Measurements from ENCODE around the gene OR4N5.

OR4N5 gene

DNA sequence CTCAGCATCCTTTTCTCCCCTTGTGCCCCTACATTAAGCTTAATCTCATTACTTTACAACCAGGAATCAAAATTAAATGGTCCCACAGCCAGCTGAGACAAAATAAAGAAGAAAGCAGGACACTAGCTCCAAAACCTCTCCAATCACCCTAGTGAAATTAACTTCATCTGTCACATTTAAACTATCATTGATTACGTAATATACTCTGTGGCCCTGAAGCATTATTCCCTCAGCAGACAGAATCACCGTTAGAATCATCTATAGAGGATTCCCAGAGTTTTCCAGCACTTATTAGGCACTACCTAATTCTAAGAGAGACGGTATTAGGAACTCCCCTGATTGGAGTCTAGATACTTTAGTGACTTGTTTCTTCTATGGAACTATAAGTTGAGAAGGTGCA lies 28.2 kb upstream of the OR4N5 start, which contains the start of gene OR4K17:
OR4K17 (plus strand) TSS at position 302 of the 400 bp plus-strand sequence. CDS start 6,761 bp downstream, outside the sequence.
- no peak within 1 kb of the TSS for H2BK120ac ChIP-seq (ENCODE audit: insufficient read depth, low read length, poor library complexity)
- H3K4ac ChIP-seq (ENCODE audit: low read depth, low read length), result no peak within 1 kb of the TSS
- no peak within 1 kb of the TSS for H2AFZ ChIP-seq (ENCODE audit: insufficient read depth, low read length, poor library complexity)
- no peaks in the 10 kb centered on the region for H3K79me2 ChIP-seq (ENCODE audit: control insufficient read depth, insufficient read depth, low read length, poor library complexity)
- H3K9ac ChIP-seq (ENCODE audit: low read length), result no peak within 1 kb of the TSS
- no peaks in the 10 kb centered on the region for H3K9me3 ChIP-seq (ENCODE audit: insufficient read depth, low read depth, low read length)
- H3K14ac ChIP-seq (ENCODE audit: low read length), result no peak within 1 kb of the TSS
- H3K27ac ChIP-seq (ENCODE audit: low read depth, low read length), result no peak within 1 kb of the TSS
- H4K12ac ChIP-seq (ENCODE audit: low read depth, low read length), result no peak within 1 kb of the TSS
- H2BK5ac ChIP-seq (ENCODE audit: low read depth, low read length, poor library complexity), result no peak within 1 kb of the TSS
- H4K91ac ChIP-seq (ENCODE audit: low read depth, low read length), result no peak within 1 kb of the TSS
- H2BK12ac ChIP-seq (ENCODE audit: low read length), result no peak within 1 kb of the TSS
- no CpG with 5 or more reads among the region's 3 CpGs for WGBS (ENCODE audit: extremely low coverage, insufficient coverage, insufficient read length)
- H3K79me1 ChIP-seq (ENCODE audit: low read length), result no peaks in the 10 kb centered on the region
- no peak within 1 kb of the TSS for H2AK5ac ChIP-seq (ENCODE audit: low read length)
- H3K4me1 ChIP-seq (ENCODE audit: control insufficient read depth in 1 of 2, insufficient read depth in 2 of 2, low read length in 2 of 2), result no peaks in the 10 kb centered on the region
- H3K27me3 ChIP-seq (ENCODE audit: insufficient read depth, low read length), result no peaks in the 10 kb centered on the region
- H3K23ac ChIP-seq (ENCODE audit: low read length), result no peak within 1 kb of the TSS
- no peak for DNase-seq
- H4K8ac ChIP-seq (ENCODE audit: low read depth, low read length), result no peak within 1 kb of the TSS
- H3K4me3 ChIP-seq (ENCODE audit: low read depth, low read length), result no peak within 1 kb of the TSS
- H3K36me3 ChIP-seq (ENCODE audit: control insufficient read depth in 1 of 2, insufficient read depth in 2 of 2, low read length in 2 of 2), result no peaks in the 10 kb centered on the region
- H3K18ac ChIP-seq (ENCODE audit: low read length), result no peak within 1 kb of the TSS
- no peak within 1 kb of the TSS for H3K4me2 ChIP-seq (ENCODE audit: low read length)

- Histone ChIP-seq H3K4ac (ENCODE audit: low read depth, low read length) (no peak overlapping the region), H3K79me2 (ENCODE audit: control insufficient read depth, insufficient read depth, low read length, poor library complexity) (no peaks in the 10 kb centered on the region), H3K4me1 (ENCODE audit: control insufficient read depth in 1 of 2, insufficient read depth in 2 of 2, low read length in 2 of 2) (no peaks in the 10 kb centered on the region), H3K23ac (ENCODE audit: low read length) (no peak overlapping the region), H3K27ac (ENCODE audit: low read depth, low read length) (no peak overlapping the region), H2AK5ac (ENCODE audit: low read length) (no peak overlapping the region), H3K79me1 (ENCODE audit: low read length) (no peaks in the 10 kb centered on the region), H3K9me3 (ENCODE audit: insufficient read depth, low read depth, low read length) (no peaks in the 10 kb centered on the region), H3K4me2 (ENCODE audit: low read length) (no peak overlapping the region), H2BK120ac (ENCODE audit: insufficient read depth, low read length, poor library complexity) (no peak overlapping the region), H4K8ac (ENCODE audit: low read depth, low read length) (no peak overlapping the region), H3K14ac (ENCODE audit: low read length) (no peak overlapping the region), H4K91ac (ENCODE audit: low read depth, low read length) (no peak overlapping the region), H3K18ac (ENCODE audit: low read length) (no peak overlapping the region), H3K9ac (ENCODE audit: low read length) (no peak overlapping the region), H3K36me3 (ENCODE audit: control insufficient read depth in 1 of 2, insufficient read depth in 2 of 2, low read length in 2 of 2) (no peaks in the 10 kb centered on the region), H2BK12ac (ENCODE audit: low read length) (no peak overlapping the region), H3K4me3 (ENCODE audit: low read depth, low read length) (no peak overlapping the region), H4K12ac (ENCODE audit: low read depth, low read length) (no peak overlapping the region), H2AFZ (ENCODE audit: insufficient read depth, low read length, poor library complexity) (no peak overlapping the region), H3K27me3 (ENCODE audit: insufficient read depth, low read length) (no peaks in the 10 kb centered on the region), H2BK5ac (ENCODE audit: low read depth, low read length, poor library complexity) (no peak overlapping the region)
- no peak for DNase-seq
- WGBS (ENCODE audit: extremely low coverage, insufficient coverage, insufficient read length), result no CpG with 5 or more reads among the region's 3 CpGs
Measured at GRCh38 chr14:20112321-20112720, 26.3 kb upstream of the OR4N5 start.

GRCh38 chr14:20116748-20117147 lies 21.9 kb upstream of the OR4N5 start:
- H2AFZ ChIP-seq (ENCODE audit: insufficient read depth, low read length, poor library complexity), result no peak overlapping the region
- DNase-seq, result no peak
- no peaks in the 10 kb centered on the region for H3K4me1 ChIP-seq (ENCODE audit: control insufficient read depth in 1 of 2, insufficient read depth in 2 of 2, low read length in 2 of 2)
- no CpG with 5 or more reads among the region's 1 CpG for WGBS (ENCODE audit: extremely low coverage, insufficient coverage, insufficient read length)
- H4K91ac ChIP-seq (ENCODE audit: low read depth, low read length), result no peak overlapping the region
- peaks cover 8% of the 10 kb centered on the region for H3K9me3 ChIP-seq (ENCODE audit: insufficient read depth, low read depth, low read length)
- no peak overlapping the region for H2BK5ac ChIP-seq (ENCODE audit: low read depth, low read length, poor library complexity)
- H3K18ac ChIP-seq (ENCODE audit: low read length), result no peak overlapping the region
- H2BK120ac ChIP-seq (ENCODE audit: insufficient read depth, low read length, poor library complexity), result no peak overlapping the region
- H4K12ac ChIP-seq (ENCODE audit: low read depth, low read length), result no peak overlapping the region
- H3K79me2 ChIP-seq (ENCODE audit: control insufficient read depth, insufficient read depth, low read length, poor library complexity), result no peaks in the 10 kb centered on the region
- H3K23ac ChIP-seq (ENCODE audit: low read length), result no peak overlapping the region
- H3K36me3 ChIP-seq (ENCODE audit: control insufficient read depth in 1 of 2, insufficient read depth in 2 of 2, low read length in 2 of 2), result no peaks in the 10 kb centered on the region
- H4K8ac ChIP-seq (ENCODE audit: low read depth, low read length), result no peak overlapping the region
- H2BK12ac ChIP-seq (ENCODE audit: low read length), result no peak overlapping the region
- H3K4ac ChIP-seq (ENCODE audit: low read depth, low read length), result no peak overlapping the region
- no peaks in the 10 kb centered on the region for H3K27me3 ChIP-seq (ENCODE audit: insufficient read depth, low read length)
- no peak overlapping the region for H2AK5ac ChIP-seq (ENCODE audit: low read length)
- H3K9ac ChIP-seq (ENCODE audit: low read length), result no peak overlapping the region
- H3K14ac ChIP-seq (ENCODE audit: low read length), result no peak overlapping the region
- no peak overlapping the region for H3K4me2 ChIP-seq (ENCODE audit: low read length)
- no peak overlapping the region for H3K4me3 ChIP-seq (ENCODE audit: low read depth, low read length)
- H3K27ac ChIP-seq (ENCODE audit: low read depth, low read length), result no peak overlapping the region
- H3K79me1 ChIP-seq (ENCODE audit: low read length), result no peaks in the 10 kb centered on the region

- no peak for DNase-seq
- no peak overlapping the region for H3K18ac ChIP-seq (ENCODE audit: low read length)
- H3K4ac ChIP-seq (ENCODE audit: low read depth, low read length), result no peak overlapping the region
- H3K79me1 ChIP-seq (ENCODE audit: low read length), result no peaks in the 10 kb centered on the region
- H4K12ac ChIP-seq (ENCODE audit: low read depth, low read length), result no peak overlapping the region
- H4K91ac ChIP-seq (ENCODE audit: low read depth, low read length), result no peak overlapping the region
- no peak overlapping the region for H3K23ac ChIP-seq (ENCODE audit: low read length)
- H2BK12ac ChIP-seq (ENCODE audit: low read length), result no peak overlapping the region
- H3K27ac ChIP-seq (ENCODE audit: low read depth, low read length), result no peak overlapping the region
- WGBS (ENCODE audit: extremely low coverage, insufficient coverage, insufficient read length), result no CpG with 5 or more reads among the region's 5 CpGs
- no peak overlapping the region for H2AFZ ChIP-seq (ENCODE audit: insufficient read depth, low read length, poor library complexity)
- H3K27me3 ChIP-seq (ENCODE audit: insufficient read depth, low read length), result no peaks in the 10 kb centered on the region
- no peak overlapping the region for H4K8ac ChIP-seq (ENCODE audit: low read depth, low read length)
- H2BK5ac ChIP-seq (ENCODE audit: low read depth, low read length, poor library complexity), result no peak overlapping the region
- no peak overlapping the region for H2AK5ac ChIP-seq (ENCODE audit: low read length)
- no peak overlapping the region for H3K4me2 ChIP-seq (ENCODE audit: low read length)
- H3K36me3 ChIP-seq (ENCODE audit: control insufficient read depth in 1 of 2, insufficient read depth in 2 of 2, low read length in 2 of 2), result no peaks in the 10 kb centered on the region
- H2BK120ac ChIP-seq (ENCODE audit: insufficient read depth, low read length, poor library complexity), result no peak overlapping the region
- H3K9me3 ChIP-seq (ENCODE audit: insufficient read depth, low read depth, low read length), result peaks cover 8% of the 10 kb centered on the region
- H3K9ac ChIP-seq (ENCODE audit: low read length), result no peak overlapping the region
- H3K14ac ChIP-seq (ENCODE audit: low read length), result no peak overlapping the region
- no peaks in the 10 kb centered on the region for H3K79me2 ChIP-seq (ENCODE audit: control insufficient read depth, insufficient read depth, low read length, poor library complexity)
- no peaks in the 10 kb centered on the region for H3K4me1 ChIP-seq (ENCODE audit: control insufficient read depth in 1 of 2, insufficient read depth in 2 of 2, low read length in 2 of 2)
- H3K4me3 ChIP-seq (ENCODE audit: low read depth, low read length), result no peak overlapping the region
Measured at GRCh38 chr14:20118795-20119194, 19.8 kb upstream of the OR4N5 start.

Data from trophoblast cell (in vitro differentiated cells and primary cell).